ENCODE measurements around the gene NALF2.

DNA sequence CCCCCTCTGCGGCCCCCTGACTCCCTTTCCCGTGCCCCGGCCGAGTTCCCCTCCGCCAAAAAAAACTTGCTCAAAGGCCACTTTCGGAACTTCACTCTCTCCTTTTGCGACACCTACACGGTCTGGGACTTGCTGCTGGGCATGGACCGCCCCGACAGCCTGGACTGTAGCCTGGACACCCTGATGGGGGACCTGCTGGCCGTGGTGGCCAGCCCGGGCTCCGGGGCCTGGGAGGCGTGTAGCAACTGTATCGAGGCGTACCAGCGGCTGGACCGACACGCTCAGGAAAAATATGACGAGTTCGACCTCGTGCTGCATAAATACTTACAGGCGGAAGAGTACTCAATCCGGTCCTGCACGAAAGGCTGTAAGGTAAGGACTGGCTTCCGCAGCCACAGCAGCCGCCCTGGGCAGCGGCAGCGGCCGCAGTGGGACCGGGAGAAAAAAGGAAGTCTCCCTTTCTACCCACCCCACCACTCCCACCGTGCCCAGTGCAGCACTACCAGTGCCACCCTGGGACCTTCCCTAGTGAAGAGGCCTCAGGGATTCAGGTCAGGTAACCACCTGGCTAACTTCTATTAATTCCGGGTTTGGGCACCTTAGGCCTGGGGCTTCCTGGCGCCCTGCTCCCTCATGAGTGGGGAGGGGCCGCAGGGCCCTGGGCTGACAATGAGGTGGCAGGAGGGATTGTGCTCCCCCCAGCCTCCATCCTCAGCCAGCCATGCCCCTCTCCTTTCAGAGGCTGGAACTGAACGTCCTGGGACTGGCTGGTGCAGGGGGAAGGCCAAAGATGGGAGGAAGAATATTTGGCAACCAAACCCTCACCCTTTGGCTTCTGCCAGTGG, 1.9 kb downstream of the NALF2 start:
- no peak for TF ChIP-seq POLR2AphosphoS5 (IDR thresholded peaks at IDR 0.05)
- TF ChIP-seq CTCF (IDR thresholded peaks at IDR 0.05) = no peak
